ENCODE data around the gene DCDC2B. TPM values are rescaled to one million over a fixed set of nuclear protein-coding genes. Genes with fewer than 3 reads are reported as not detected.
"Not testable (repeated sequence)": the region's sequence is repeated elsewhere in the genome, so short reads cannot be mapped to it uniquely, and the experiment has no call there.

Gene DCDC2B
- polyA plus RNA-seq, 1 experiment, result not detected

DNA sequence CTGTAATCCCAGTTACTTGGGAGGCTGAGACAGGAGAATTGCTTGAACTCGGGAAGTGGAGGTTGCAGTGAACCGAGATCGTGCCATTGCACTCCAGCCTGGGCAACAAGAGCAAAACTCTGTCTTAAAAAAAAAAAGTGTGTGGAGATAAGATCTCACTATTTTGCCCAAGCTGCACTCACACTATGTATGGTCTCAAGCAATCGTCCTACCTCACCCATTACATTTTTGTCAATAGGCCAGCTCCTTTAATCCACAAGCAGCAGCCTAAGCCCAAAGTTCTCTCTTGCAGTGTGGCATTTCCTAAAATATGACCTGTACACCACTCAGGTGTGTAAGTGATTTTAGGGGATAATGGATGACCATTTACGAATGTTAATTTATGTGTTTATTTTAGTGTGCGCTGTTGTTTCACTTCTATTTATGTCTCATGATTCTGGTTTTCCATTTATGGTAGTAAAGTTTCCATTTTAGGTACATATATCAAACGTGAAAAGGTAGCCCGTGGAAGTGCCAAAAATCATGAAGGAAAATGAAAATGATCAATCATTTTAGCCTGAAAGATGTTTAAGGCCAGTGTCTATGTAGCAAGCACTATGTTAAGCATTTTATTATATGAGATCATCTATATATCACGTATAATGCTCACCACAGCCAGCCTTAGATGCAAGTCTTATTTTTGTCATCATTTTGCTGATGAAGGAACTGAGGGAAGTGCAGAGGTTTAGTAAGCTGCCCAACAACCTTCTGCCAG is 47.8 kb downstream of the DCDC2B start:
- Histone ChIP-seq H3K27me3 (ENCODE audit: control insufficient read depth, insufficient read depth, low read length) (no peaks in the 10 kb centered on the region), H3K4me3 (ENCODE audit: low read depth, low read length) (no peak overlapping the region), H3K36me3 (ENCODE audit: control insufficient read depth, insufficient read depth, low read length) (no peaks in the 10 kb centered on the region)
- CTCF ChIA-PET, result interaction anchor here (1.3 to 4.3 kb wide), 2 partner anchors 9 to 41 kb away, joined by 4 to 25 read pairs; partner anchors contain the start of gene FAM167B
- POLR2A ChIA-PET, result no interaction called here
- TF ChIP-seq, protein P1, sequence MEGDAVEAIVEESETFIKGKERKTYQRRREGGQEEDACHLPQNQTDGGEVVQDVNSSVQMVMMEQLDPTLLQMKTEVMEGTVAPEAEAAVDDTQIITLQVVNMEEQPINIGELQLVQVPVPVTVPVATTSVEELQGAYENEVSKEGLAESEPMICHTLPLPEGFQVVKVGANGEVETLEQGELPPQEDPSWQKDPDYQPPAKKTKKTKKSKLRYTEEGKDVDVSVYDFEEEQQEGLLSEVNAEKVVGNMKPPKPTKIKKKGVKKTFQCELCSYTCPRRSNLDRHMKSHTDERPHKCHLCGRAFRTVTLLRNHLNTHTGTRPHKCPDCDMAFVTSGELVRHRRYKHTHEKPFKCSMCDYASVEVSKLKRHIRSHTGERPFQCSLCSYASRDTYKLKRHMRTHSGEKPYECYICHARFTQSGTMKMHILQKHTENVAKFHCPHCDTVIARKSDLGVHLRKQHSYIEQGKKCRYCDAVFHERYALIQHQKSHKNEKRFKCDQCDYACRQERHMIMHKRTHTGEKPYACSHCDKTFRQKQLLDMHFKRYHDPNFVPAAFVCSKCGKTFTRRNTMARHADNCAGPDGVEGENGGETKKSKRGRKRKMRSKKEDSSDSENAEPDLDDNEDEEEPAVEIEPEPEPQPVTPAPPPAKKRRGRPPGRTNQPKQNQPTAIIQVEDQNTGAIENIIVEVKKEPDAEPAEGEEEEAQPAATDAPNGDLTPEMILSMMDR (IDR thresholded peaks at IDR 0.05; ENCODE audit: insufficient read depth, low read depth, low read length), result no peak
- DNase-seq (ENCODE audit: low read depth), result no peak

DNA sequence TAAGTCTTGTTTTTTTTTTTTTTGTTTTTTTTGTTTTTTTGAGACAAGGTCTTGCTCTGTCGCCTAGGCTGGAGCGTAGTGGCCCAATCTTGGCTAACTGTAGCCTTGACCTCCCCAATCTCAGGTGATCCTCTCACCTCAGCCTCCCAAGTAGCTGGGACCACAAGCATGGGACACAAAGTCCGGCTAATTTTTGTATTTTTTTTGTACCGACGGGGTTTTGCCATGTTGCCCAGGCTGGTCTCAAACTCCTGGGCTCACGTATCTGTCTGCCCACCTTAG is 48.3 kb downstream of the DCDC2B start:
- Histone ChIP-seq H3K4me3 (ENCODE audit: low read depth, low read length) (no peak overlapping the region), H3K27me3 (ENCODE audit: control insufficient read depth, insufficient read depth, low read length) (no peaks in the 10 kb centered on the region), H3K36me3 (ENCODE audit: control insufficient read depth, insufficient read depth, low read length) (no peaks in the 10 kb centered on the region)
- CTCF ChIA-PET, result interaction anchor here (1.3 to 4.3 kb wide), 2 partner anchors 9 to 42 kb away, joined by 4 to 25 read pairs; partner anchors contain the start of gene FAM167B
- no peak for DNase-seq (ENCODE audit: low read depth)
- TF ChIP-seq, protein P1 (IDR thresholded peaks at IDR 0.05; ENCODE audit: insufficient read depth, low read depth, low read length), result no peak
- POLR2A ChIA-PET, result no interaction called here

DNA sequence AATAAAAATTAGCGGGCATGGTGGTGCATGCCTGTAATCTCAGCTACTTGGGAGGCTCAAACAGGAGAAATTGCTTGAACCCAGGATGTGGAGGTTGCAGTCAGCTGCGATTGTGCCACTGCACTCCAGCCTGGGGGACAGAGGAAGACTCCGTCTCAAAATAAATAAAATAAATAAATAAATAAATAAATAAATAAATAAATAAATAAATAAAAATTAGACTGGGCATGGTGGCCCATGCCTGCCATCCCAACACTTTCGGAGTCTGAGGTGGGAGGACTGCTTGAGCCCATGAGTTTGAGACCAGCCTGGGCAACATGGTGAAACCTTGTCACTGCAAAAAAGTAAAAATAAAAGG is 54.3 kb downstream of the DCDC2B start:
- H3K27me3 ChIP-seq (ENCODE audit: control insufficient read depth, insufficient read depth, low read length); H3K36me3 ChIP-seq (ENCODE audit: control insufficient read depth, insufficient read depth, low read length); H3K4me3 ChIP-seq (ENCODE audit: low read depth, low read length); DNase-seq (ENCODE audit: low read depth); POLR2A ChIA-PET: not testable (repeated sequence)
- CTCF ChIA-PET, result interaction anchor here (1.1 kb wide), 1 partner anchor 14 kb away, joined by 4 read pairs; no protein-coding TSS in a partner anchor

DNA sequence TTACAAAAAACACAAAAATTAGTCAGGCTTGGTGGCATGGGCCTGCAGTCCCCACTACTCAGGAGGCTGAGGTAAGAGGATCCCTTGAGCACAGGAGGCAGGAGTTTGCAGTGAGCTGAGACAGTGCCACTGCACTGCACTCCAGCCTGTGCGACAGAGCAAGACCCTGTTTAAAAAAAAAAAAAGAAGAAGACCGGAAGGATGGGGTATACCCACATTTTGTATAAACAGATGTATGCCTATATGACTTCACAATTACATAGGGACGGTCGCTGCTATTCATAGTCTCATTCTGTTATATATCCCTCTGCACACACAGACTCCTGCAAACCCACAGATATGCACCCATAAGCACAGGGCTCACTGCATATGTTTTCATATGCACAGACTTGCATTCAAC is 54.9 kb downstream of the DCDC2B start:
- no peaks in the 10 kb centered on the region for H3K27me3 ChIP-seq (ENCODE audit: control insufficient read depth, insufficient read depth, low read length)
- POLR2A ChIA-PET, result no interaction called here
- no peak overlapping the region for H3K4me3 ChIP-seq (ENCODE audit: low read depth, low read length)
- no peaks in the 10 kb centered on the region for H3K36me3 ChIP-seq (ENCODE audit: control insufficient read depth, insufficient read depth, low read length)
- TF ChIP-seq, protein P1 (IDR thresholded peaks at IDR 0.05; ENCODE audit: insufficient read depth, low read depth, low read length), result no peak
- CTCF ChIA-PET, result interaction anchor here (1.1 kb wide), 1 partner anchor 14 kb away, joined by 4 read pairs; no protein-coding TSS in a partner anchor
- no peak for DNase-seq (ENCODE audit: low read depth)

Other genes starting within 250 kb of the DCDC2B start
- 24.1 and 27.5 TPM in 2 replicates for gene KHDRBS1, start 195.2 kb upstream of the DCDC2B start, polyA plus RNA-seq (2011; rRNA removed)
- gene TMEM39B, start 136.2 kb upstream of the DCDC2B start, polyA plus RNA-seq (2011; rRNA removed), result 19.3 and 31.1 TPM in 2 replicates
- 26.6 and 29.8 TPM in 2 replicates for gene KPNA6, start 101.0 kb upstream of the DCDC2B start, polyA plus RNA-seq (2011; rRNA removed)
- gene TXLNA, start 29.4 kb upstream of the DCDC2B start, polyA plus RNA-seq (2011; rRNA removed), result 38.1 and 38.5 TPM in 2 replicates
- 11.5 and 13.9 TPM in 2 replicates for gene CCDC28B, start 8.5 kb upstream of the DCDC2B start, polyA plus RNA-seq (2011; rRNA removed)
- gene IQCC, start 3.4 kb upstream of the DCDC2B start, polyA plus RNA-seq (2011; rRNA removed), result 1.4 and 2.1 TPM in 2 replicates
- 29.4 and 37.8 TPM in 2 replicates for gene TMEM234, start 13.3 kb downstream of the DCDC2B start, polyA plus RNA-seq (2011; rRNA removed)
- gene EIF3I, start 13.3 kb downstream of the DCDC2B start, polyA plus RNA-seq (2011; rRNA removed), result 412 and 478 TPM in 2 replicates
- 3.3 and 3.5 TPM in 2 replicates for gene FAM167B, start 38.1 kb downstream of the DCDC2B start, polyA plus RNA-seq (2011; rRNA removed)
- gene LCK, start 42.2 kb downstream of the DCDC2B start, polyA plus RNA-seq (2011; rRNA removed), result 0.05 and 0.11 TPM in 2 replicates
- 155 and 185 TPM in 2 replicates for gene HDAC1, start 83.0 kb downstream of the DCDC2B start, polyA plus RNA-seq (2011; rRNA removed)
- gene MARCKSL1, start 127.1 kb downstream of the DCDC2B start, polyA plus RNA-seq (2011; rRNA removed), result 41.3 and 52.0 TPM in 2 replicates
- 1.3 and 2.4 TPM in 2 replicates for gene FAM229A, start 153.4 kb downstream of the DCDC2B start, polyA plus RNA-seq (2011; rRNA removed)
- 0.39 and 0.42 TPM in 2 replicates for gene TSSK3, start 153.4 kb downstream of the DCDC2B start, polyA plus RNA-seq (2011; rRNA removed)
- gene BSDC1, start 185.4 kb downstream of the DCDC2B start, polyA plus RNA-seq (2011; rRNA removed), result 53.6 and 74.1 TPM in 2 replicates